Keratinocyte (primary cell): ENCODE measurements around the gene CDH13. TPM values are rescaled to one million over a fixed set of nuclear protein-coding genes. Genes with fewer than 3 reads are reported as not detected.

Source experiments
- DNase-seq: peaks from one replicate; pipeline ENCODE4 v3.0.0-alpha.2; 2011; ENCODE audit warnings: low read depth, missing footprints, low spot score
- FAIRE-seq: peaks from 2 replicates; lab custom pipeline; 2011; peaks lifted over from hg19 to GRCh38; lab: Jason Lieb, UNC
- H2AFZ ChIP-seq: 2 replicates; pipeline ENCODE4 v1.6.0; 2012; ENCODE audit warnings: low read length, control low read depth, inconsistent platforms; ENCODE audit not compliant: control insufficient read depth
- H3K27ac ChIP-seq: 2 replicates; pipeline ENCODE4 v1.5.1; 2011; ENCODE audit warnings: low read length; ENCODE audit not compliant: control insufficient read depth, insufficient read depth
- H3K27me3 ChIP-seq: 3 replicates; pipeline ENCODE4 v1.6.0; 2011; ENCODE audit warnings: low read length; ENCODE audit not compliant: control insufficient read depth, insufficient read depth; ENCODE audit errors: extremely low read depth
- H3K36me3 ChIP-seq, 2 experiments: 2 replicates in 1 of 2; 3 replicates in 1 of 2; pipeline ENCODE4 v1.5.1; 2011; ENCODE audit warnings: low read length in 2 of 2, mild to moderate bottlenecking in 1 of 2; ENCODE audit not compliant: control insufficient read depth in 2 of 2, insufficient read depth in 2 of 2; ENCODE audit errors: extremely low read depth in 1 of 2
- H3K4me1 ChIP-seq: 3 replicates; pipeline ENCODE4 v1.5.1; 2011; ENCODE audit warnings: low read length; ENCODE audit not compliant: control insufficient read depth, insufficient read depth; ENCODE audit errors: extremely low read depth
- H3K4me2 ChIP-seq: 3 replicates; pipeline ENCODE4 v1.6.0; 2011; ENCODE audit warnings: low read depth, low read length; ENCODE audit not compliant: control insufficient read depth, insufficient read depth; ENCODE audit errors: extremely low read depth
- H3K4me3 ChIP-seq, 3 experiments: fragments of 200-600 bp in 1 of 3; sonication (generic) in 1 of 3; 2 replicates in 2 of 3; 3 replicates in 1 of 3; pipeline ENCODE4 v1.5.1; 2011 to 2016; ENCODE audit warnings: low read length in 3 of 3, mild to moderate bottlenecking in 3 of 3, control low read depth in 2 of 3, inconsistent platforms in 1 of 3, low read depth in 1 of 3, mixed read lengths in 1 of 3, mixed run types in 1 of 3, moderate library complexity in 1 of 3; ENCODE audit not compliant: control insufficient read depth in 2 of 3, insufficient read depth in 2 of 3; ENCODE audit errors: extremely low read depth in 1 of 3
- H3K79me2 ChIP-seq: 2 replicates; pipeline ENCODE4 v1.6.0; 2012; ENCODE audit warnings: low read length; ENCODE audit not compliant: control insufficient read depth, insufficient read depth
- H3K9ac ChIP-seq: 3 replicates; pipeline ENCODE4 v1.6.0; 2011; ENCODE audit warnings: low read length; ENCODE audit not compliant: control insufficient read depth, insufficient read depth; ENCODE audit errors: extremely low read depth
- H3K9me1 ChIP-seq: 3 replicates; pipeline ENCODE4 v1.6.0; 2011; ENCODE audit warnings: low read length; ENCODE audit not compliant: control insufficient read depth, insufficient read depth; ENCODE audit errors: extremely low read depth
- H3K9me3 ChIP-seq: 2 replicates; pipeline ENCODE4 v1.5.1; 2012; ENCODE audit warnings: low read depth, low read length; ENCODE audit not compliant: control insufficient read depth
- H4K20me1 ChIP-seq: 3 replicates; pipeline ENCODE4 v1.6.0; 2011; ENCODE audit warnings: low read length; ENCODE audit not compliant: control insufficient read depth, insufficient read depth; ENCODE audit errors: extremely low read depth
- EZH2 ChIP-seq: IDR thresholded peaks from one replicate; pipeline ENCODE4 v1.6.1; 2012; ENCODE audit warnings: inconsistent platforms, mild to moderate bottlenecking, low read length, moderate library complexity
- dilution Hi-C: fragments of 300-500 bp; cut with MboI; formaldehyde crosslinking; loops from one replicate; pipeline ENCODE4 v1.7.0; 2020; ENCODE audit warnings: low sequenced_read_pairs; ENCODE audit not compliant: extremely low pct_ligation_motif_present
- polyA plus RNA-seq, 5 experiments: library from polyadenylated mRNA; depleted of rRNA in 3 of 5; stranded (reverse) in 3 of 5; stranded (forward) in 1 of 5; unstranded in 1 of 5; fragments of >200 nt; gene quantifications; 1 replicate in 1 of 5; 2 replicates in 3 of 5; 3 replicates in 1 of 5; pipeline versions ENCODE4 v1.2.1 to v1.2.3, GENCODE V29; 2011 to 2012; ENCODE audit warnings: missing spikeins in 2 of 5, low read depth in 1 of 5, low replicate concordance in 1 of 5
- TF ChIP-seq, protein P1 (sequence below), 3 experiments: IDR thresholded peaks in 1 of 3; conservative IDR thresholded peaks in 1 of 3; optimal IDR thresholded peaks in 1 of 3; 2 replicates in 2 of 3; 3 replicates in 1 of 3; pipeline versions ENCODE3 to v1.5.1; 2011; ENCODE audit warnings: low read length in 3 of 3, mild to moderate bottlenecking in 3 of 3, moderate library complexity in 2 of 3, control low read depth in 1 of 3, inconsistent platforms in 1 of 3; ENCODE audit not compliant: insufficient read depth in 2 of 3; ENCODE audit errors: extremely low read depth in 1 of 3

Gene CDH13
- polyA plus RNA-seq, 1 donor (not counting 4 experiments of a cell fraction or from before 2014, with no cell fraction given), result 111 TPM

DNA sequence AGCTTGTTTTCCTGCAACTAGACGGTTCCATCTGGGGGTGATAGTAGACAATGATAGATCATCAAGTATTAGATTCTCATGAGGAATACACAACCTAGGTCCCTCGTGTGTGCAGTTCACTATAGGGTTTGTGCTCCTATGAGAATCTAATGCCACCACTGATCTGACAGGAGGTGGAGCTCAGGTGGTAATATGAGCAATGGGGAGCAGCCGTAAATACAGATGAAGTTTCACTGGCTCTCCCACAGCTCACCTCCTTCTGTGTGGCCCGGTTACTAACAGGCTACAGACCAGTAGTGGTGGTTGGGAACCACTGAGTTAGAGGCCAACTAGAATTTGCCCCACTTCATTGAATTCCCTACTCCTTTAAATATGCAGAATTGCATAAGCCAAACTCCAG, 1033.5 kb downstream of the CDH13 start:
- Histone ChIP-seq H3K4me3 (no peak overlapping the region), H3K36me3 (peaks cover 0 to under 1% of the 10 kb centered on the region in 2 experiments), H3K27ac (no peak overlapping the region), H3K9me3 (no peaks in the 10 kb centered on the region), H4K20me1 (no peaks in the 10 kb centered on the region), H2AFZ (no peak overlapping the region), H3K4me2 (no peak overlapping the region), H3K9me1 (no peaks in the 10 kb centered on the region), H3K27me3 (no peaks in the 10 kb centered on the region), H3K79me2 (no peaks in the 10 kb centered on the region), H3K9ac (no peak overlapping the region), H3K4me1 (peaks cover 14% of the 10 kb centered on the region)
- no peak for DNase-seq
- dilution Hi-C loops, result no loop called here
- FAIRE-seq, result no peak
- no peak for TF ChIP-seq EZH2
- TF ChIP-seq, protein P1, sequence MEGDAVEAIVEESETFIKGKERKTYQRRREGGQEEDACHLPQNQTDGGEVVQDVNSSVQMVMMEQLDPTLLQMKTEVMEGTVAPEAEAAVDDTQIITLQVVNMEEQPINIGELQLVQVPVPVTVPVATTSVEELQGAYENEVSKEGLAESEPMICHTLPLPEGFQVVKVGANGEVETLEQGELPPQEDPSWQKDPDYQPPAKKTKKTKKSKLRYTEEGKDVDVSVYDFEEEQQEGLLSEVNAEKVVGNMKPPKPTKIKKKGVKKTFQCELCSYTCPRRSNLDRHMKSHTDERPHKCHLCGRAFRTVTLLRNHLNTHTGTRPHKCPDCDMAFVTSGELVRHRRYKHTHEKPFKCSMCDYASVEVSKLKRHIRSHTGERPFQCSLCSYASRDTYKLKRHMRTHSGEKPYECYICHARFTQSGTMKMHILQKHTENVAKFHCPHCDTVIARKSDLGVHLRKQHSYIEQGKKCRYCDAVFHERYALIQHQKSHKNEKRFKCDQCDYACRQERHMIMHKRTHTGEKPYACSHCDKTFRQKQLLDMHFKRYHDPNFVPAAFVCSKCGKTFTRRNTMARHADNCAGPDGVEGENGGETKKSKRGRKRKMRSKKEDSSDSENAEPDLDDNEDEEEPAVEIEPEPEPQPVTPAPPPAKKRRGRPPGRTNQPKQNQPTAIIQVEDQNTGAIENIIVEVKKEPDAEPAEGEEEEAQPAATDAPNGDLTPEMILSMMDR (optimal IDR thresholded peaks at IDR 0.05 in 1 of 3, IDR thresholded peaks at IDR 0.05 in 1 of 3, conservative IDR thresholded peaks at IDR 0.05 in 1 of 3; ENCODE audit: extremely low read depth in 1 of 3, insufficient read depth in 2 of 3, low read length in 3 of 3), result no peak

DNA sequence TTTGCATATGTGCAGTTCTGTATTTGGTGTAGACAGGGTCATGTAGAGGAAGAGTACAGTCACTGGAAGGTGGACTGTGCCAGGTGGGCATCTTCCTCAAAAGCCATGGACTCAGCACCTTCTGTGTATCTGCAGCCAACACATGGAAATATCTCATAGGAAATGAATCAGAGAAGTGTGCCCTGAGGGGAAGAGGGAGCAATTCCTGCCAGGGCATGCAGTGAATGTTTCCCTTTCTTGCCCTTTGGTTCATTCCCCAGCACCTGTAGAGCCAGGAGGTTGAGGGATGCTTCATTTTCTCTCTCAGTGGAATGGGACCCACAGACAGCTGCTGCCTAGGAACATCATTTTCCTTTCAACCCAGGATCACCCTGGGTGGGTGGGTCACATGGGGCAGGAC, 1034.9 kb downstream of the CDH13 start:
- H3K27me3 ChIP-seq, result no peaks in the 10 kb centered on the region
- no peaks in the 10 kb centered on the region for H3K9me1 ChIP-seq
- no peaks in the 10 kb centered on the region for H3K36me3 ChIP-seq
- no peak overlapping the region for H3K4me3 ChIP-seq
- H3K27ac ChIP-seq, result no peak overlapping the region
- no peak overlapping the region for H3K9ac ChIP-seq
- DNase-seq (peak; percentile 21), FAIRE-seq (peak; percentile 99)
- H3K4me1 ChIP-seq, result peaks cover 14% of the 10 kb centered on the region
- no peaks in the 10 kb centered on the region for H4K20me1 ChIP-seq
- no peak overlapping the region for H2AFZ ChIP-seq
- peak overlapping the region; percentile 38 for H3K4me2 ChIP-seq
- dilution Hi-C loops, result no loop called here
- no peaks in the 10 kb centered on the region for H3K79me2 ChIP-seq
- TF ChIP-seq, protein P1 (optimal IDR thresholded peaks at IDR 0.05 in 1 of 3, IDR thresholded peaks at IDR 0.05 in 1 of 3, conservative IDR thresholded peaks at IDR 0.05 in 1 of 3; ENCODE audit: extremely low read depth in 1 of 3, insufficient read depth in 2 of 3, low read length in 3 of 3), result no peak
- TF ChIP-seq EZH2, result no peak
- H3K9me3 ChIP-seq, result no peaks in the 10 kb centered on the region
